ENCODE results near the gene LLGL2.

LLGL2 gene

GRCh38 chr17:75616521-75617122 is 91.1 kb downstream of the LLGL2 start:
- DNase-seq, result no peak

- no peak for DNase-seq
Observed at GRCh38 chr17:75617218-75617617, 91.7 kb downstream of the LLGL2 start.

GRCh38 chr17:75617675-75618074 is 92.2 kb downstream of the LLGL2 start:
- no peak for DNase-seq

- no peak for DNase-seq
Observed at GRCh38 chr17:75619506-75620431, 94.3 kb downstream of the LLGL2 start.

- DNase-seq, result no peak
Observed at GRCh38 chr17:75621489-75621888, 96.0 kb downstream of the LLGL2 start.

- DNase-seq, result no peak
Observed at GRCh38 chr17:75622076-75622475, 96.6 kb downstream of the LLGL2 start.

GRCh38 chr17:75622771-75623273 is 97.3 kb downstream of the LLGL2 start:
- DNase-seq, result no peak

- no peak for DNase-seq
Observed at GRCh38 chr17:75623386-75623785, 97.9 kb downstream of the LLGL2 start.

GRCh38 chr17:75624021-75624420 is 98.5 kb downstream of the LLGL2 start:
- no peak for DNase-seq
